ENCODE results near the gene AP1B1.

AP1B1 gene

DNA sequence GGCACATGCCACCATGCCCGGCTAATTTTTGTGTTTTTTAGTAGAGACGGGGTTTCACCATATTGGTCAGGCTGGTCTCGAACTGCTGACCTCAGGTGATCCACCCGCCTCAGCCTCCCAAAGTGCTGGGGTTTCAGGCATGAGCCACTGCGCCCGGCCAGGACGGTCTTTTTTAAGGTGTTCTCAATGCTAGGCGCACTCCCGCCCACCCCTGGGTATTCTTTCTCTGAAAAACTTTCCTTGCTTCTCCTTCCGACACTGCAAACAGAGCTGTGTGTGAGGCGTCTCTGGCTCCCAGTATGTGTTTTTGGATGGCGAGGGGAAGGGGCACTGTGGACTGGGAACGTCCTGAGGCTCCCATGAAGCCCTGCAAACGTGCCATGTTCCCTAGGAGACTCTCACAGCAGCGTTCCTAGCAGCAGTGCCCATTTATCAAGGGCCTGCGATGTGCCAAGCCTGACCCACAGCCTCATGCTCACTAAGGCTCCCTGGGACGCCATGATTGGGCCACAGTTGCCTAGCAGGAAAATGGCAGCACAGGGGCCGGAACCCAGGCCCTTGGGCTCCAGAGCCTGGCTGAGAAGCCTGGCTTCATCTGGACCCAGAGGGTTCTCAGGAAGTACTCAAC lies 70.4 kb downstream of the AP1B1 start:
- Mint-ChIP-seq H3K27ac (no peak overlapping the region), H3K4me1 (ENCODE audit: low read depth in 2 of 2) (peaks cover 13 to 18% of the 10 kb centered on the region in 2 donors), H3K4me3 (no peak overlapping the region), H3K36me3 (ENCODE audit: insufficient read depth) (peaks cover 10% of the 10 kb centered on the region), H3K27me3 (peaks cover 32 to 35% of the 10 kb centered on the region in 2 donors), H3K9me3 (no peaks in the 10 kb centered on the region)
- DNase-seq (no peak), ATAC-seq (replicated peaks) (no peak)

DNA sequence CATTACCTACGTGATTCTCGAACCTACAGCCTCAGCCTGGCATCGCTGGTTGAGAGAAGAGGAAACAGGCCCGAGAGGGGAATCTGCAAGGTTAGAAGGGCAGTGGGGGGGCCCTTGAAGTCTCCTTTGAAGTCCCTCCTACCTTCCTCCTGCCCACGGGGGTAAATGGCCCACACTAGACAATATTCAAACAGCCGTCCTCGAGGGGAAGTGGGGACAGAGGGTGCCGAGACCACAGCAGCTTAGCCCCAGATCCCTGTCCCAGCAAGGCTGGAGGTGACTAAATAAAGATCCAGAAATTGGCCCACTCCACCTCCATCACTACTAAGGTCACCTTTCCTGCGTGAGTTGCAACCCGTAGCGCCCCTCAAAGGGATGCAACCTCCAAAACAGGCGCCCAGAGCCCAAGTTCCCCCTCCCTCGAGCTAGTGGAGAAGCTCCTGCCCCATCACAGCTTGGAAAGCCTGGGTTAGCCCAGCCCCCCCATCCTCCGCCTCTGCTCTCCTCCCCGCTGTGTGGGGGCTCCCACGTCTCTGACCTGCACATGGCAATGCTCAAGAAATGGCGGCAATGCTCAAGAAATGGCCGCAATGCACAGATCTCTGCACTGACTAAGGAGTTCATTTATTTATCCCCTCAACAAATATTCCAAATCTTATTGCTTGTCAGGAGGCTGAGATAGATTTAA lies 72.1 kb downstream of the AP1B1 start:
- no peaks in the 10 kb centered on the region for H3K9me3 Mint-ChIP-seq
- H3K36me3 Mint-ChIP-seq (ENCODE audit: insufficient read depth), result peaks cover 10% of the 10 kb centered on the region
- DNase-seq (no peak), ATAC-seq (replicated peaks) (no peak)
- H3K27me3 Mint-ChIP-seq, result peaks cover 43 to 46% of the 10 kb centered on the region in 2 donors
- H3K4me1 Mint-ChIP-seq (ENCODE audit: low read depth in 2 of 2), result peaks cover 13 to 19% of the 10 kb centered on the region in 2 donors
- peak overlapping the region in 1 of 2 donors; percentile 10 for H3K27ac Mint-ChIP-seq
- peak overlapping the region; percentile 51 to 59 for H3K4me3 Mint-ChIP-seq

DNA sequence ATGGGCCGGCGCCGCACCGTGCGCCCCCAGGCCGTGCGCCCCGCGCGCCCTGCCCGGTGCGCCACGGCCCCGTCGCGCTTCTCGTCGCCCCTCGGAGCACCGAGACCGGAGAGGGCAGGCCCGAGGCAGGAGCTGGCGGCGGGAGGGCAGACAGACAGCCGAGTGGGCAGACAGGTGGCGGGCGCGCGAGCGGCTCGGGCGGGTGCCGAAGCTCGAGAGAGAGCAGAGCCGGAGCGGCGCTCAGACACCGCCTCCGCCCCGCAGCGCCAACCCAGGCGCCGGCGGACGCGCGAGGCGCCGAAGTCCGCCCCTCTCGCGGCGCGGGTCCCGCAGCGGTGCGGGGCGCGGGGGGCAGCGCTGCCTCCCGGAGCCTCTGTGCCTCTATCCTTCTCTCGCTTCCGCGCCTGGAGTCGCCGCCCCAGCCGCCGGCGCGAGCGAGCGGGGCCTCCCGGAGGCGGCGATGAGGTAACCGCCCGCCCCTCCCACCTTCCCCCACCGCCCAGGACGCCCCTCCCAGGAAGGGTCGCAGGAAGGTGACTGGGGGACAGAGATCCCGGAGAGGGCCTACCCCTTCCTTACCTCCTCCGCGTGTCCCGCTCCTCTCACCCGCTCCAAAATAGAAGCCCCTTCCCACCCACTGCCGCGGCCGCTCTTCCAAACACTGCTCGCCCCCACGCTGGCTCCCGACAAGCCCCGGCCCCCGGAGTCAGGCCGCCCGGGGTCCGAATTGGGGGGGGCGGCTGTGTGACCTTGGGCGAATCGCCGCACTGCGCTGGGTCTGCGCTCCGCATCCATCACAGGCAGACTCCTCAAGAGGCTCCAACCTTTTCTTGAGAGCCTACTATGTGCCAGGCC lies 72.9 kb downstream of the AP1B1 start, which contains the start of gene RASL10A:
RASL10A (minus strand) TSS at position 412 of the 855 bp plus-strand sequence. CDS start 451 bp downstream, outside the sequence.
- ATAC-seq (replicated peaks) (no peak), DNase-seq (no peak)
- peaks cover 43 to 46% of the 10 kb centered on the region in 2 donors for H3K27me3 Mint-ChIP-seq
- no peaks in the 10 kb centered on the region for H3K9me3 Mint-ChIP-seq
- peaks cover 13 to 22% of the 10 kb centered on the region in 2 donors for H3K4me1 Mint-ChIP-seq (ENCODE audit: low read depth in 2 of 2)
- peak within 1 kb of the TSS in 1 of 2 donors; percentile 10 for H3K27ac Mint-ChIP-seq
- peak within 1 kb of the TSS; percentile 53 to 59 for H3K4me3 Mint-ChIP-seq
- peaks cover 10% of the 10 kb centered on the region for H3K36me3 Mint-ChIP-seq (ENCODE audit: insufficient read depth)

DNA sequence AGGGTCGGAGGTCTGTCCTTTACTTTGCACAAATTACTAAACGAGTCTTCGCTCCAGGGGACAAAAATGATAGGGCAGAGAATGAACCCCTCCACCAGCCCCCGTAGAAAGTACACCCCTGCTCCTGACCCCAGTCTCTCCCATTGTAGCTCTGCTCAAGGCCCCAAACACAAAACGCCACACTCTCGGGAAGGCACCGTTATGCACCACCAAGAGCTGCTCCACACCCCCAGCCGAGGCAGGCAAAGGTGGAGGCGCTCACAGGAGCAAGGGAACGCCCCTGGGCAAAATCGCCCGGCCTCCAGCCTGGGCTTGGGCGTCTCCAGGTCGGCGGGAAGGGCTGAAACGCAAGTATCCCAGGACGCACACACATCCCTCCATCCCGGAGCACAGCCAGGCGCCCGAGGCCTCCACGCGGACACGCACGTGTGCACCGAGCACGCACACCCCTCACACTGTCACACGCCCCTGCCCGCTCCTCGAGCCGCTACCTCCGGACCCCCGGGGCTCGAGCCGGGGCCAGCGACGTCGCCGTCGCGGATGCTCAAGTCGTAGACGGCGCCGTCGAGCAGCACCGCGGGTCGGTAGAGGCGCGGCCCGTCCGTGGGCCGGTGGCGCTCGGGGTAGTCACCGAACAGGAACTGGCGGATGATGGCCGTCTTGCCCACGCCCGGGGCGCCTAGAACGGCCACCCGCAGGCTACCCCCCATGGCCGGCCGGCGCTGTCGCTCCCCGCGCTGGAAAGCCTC lies 73.7 kb downstream of the AP1B1 start:
- peaks cover 13 to 22% of the 10 kb centered on the region in 2 donors for H3K4me1 Mint-ChIP-seq (ENCODE audit: low read depth in 2 of 2)
- H3K27ac Mint-ChIP-seq, result no peak overlapping the region
- no peak for DNase-seq
- H3K27me3 Mint-ChIP-seq, result peaks cover 43 to 46% of the 10 kb centered on the region in 2 donors
- H3K9me3 Mint-ChIP-seq, result no peaks in the 10 kb centered on the region
- H3K36me3 Mint-ChIP-seq (ENCODE audit: insufficient read depth), result peaks cover 10% of the 10 kb centered on the region
- no peak for ATAC-seq (replicated peaks)
- peak overlapping the region; percentile 51 to 53 for H3K4me3 Mint-ChIP-seq

DNA sequence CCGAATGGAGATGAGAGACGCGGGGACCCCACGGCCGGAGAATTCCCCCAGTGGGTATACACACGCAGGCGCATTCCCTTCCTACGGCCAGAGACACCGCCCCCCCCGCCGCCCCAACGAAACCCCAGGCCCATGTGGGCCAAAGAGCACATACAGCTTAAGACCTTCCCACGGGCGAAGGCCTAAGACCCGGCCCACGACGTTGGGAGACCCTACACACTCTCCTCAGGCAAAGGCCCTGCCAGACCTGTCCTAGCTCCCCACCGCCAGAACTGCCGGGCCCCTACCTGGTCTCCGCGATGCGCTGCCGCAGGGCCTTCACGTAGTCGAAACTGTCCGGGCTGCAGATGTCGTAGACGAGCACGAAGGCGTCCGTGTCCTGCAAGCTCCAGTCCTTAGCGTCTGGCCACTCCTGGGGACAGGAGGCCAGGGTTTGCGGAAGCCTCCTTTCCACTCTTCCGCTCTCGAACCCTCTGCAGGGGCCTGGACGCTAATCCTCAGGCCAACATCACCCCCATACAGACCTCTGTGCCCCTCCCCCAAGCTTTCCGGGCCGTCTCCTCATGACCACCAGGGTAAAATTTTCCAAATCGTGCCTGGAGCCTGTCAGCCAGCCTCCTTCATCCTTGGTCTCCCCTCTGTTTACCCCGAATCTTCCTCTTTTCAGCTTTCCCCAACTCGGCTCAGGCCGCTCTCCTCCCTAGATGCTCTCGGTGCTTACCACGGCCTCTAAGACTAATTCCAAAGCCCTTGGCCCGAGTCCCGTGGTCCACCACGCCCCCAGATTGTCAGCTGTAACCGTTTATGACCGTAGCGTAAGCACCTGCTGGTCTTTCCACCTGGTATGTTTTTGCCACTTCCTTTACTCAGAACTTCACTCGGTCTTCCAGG lies 74.5 kb downstream of the AP1B1 start:
- Mint-ChIP-seq H3K9me3 (no peaks in the 10 kb centered on the region), H3K36me3 (ENCODE audit: insufficient read depth) (peaks cover 10% of the 10 kb centered on the region), H3K4me1 (ENCODE audit: low read depth in 2 of 2) (peaks cover 14 to 26% of the 10 kb centered on the region in 2 donors), H3K27me3 (peaks cover 43 to 46% of the 10 kb centered on the region in 2 donors), H3K4me3 (peak overlapping the region; percentile 51 to 53), H3K27ac (no peak overlapping the region)
- DNase-seq (no peak), ATAC-seq (replicated peaks) (no peak)

DNA sequence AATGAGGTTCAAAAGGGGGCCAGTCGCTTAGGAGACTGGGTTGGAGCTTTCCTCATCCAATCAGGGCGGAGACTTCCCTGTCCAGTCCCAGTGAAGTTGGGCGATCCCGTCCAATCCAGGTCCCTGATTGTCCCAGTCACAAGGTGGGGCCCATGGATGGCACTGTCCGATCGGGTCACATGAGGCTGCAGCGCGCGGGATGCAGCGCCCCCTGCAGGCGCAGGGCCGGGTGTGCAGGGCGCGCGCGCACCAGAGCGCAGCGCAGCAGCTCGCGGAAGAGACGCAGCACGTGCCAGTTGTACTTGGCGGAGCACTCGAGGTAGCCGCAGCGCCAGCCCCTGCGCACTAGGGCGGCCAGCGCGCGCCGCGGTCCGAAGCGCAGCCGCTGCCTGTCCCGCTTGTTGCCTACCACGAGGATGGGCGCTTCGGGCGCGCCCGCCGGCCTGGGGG lies 75.2 kb downstream of the AP1B1 start:
- ATAC-seq (replicated peaks) (peak; percentile 16), DNase-seq (no peak)
- no peak overlapping the region for H3K27ac Mint-ChIP-seq
- peaks cover 17 to 31% of the 10 kb centered on the region in 2 donors for H3K4me1 Mint-ChIP-seq (ENCODE audit: low read depth in 2 of 2)
- peaks cover 10% of the 10 kb centered on the region for H3K36me3 Mint-ChIP-seq (ENCODE audit: insufficient read depth)
- peak overlapping the region in 1 of 2 donors; percentile 51 for H3K4me3 Mint-ChIP-seq
- H3K9me3 Mint-ChIP-seq, result no peaks in the 10 kb centered on the region
- H3K27me3 Mint-ChIP-seq, result peaks cover 43 to 46% of the 10 kb centered on the region in 2 donors

DNA sequence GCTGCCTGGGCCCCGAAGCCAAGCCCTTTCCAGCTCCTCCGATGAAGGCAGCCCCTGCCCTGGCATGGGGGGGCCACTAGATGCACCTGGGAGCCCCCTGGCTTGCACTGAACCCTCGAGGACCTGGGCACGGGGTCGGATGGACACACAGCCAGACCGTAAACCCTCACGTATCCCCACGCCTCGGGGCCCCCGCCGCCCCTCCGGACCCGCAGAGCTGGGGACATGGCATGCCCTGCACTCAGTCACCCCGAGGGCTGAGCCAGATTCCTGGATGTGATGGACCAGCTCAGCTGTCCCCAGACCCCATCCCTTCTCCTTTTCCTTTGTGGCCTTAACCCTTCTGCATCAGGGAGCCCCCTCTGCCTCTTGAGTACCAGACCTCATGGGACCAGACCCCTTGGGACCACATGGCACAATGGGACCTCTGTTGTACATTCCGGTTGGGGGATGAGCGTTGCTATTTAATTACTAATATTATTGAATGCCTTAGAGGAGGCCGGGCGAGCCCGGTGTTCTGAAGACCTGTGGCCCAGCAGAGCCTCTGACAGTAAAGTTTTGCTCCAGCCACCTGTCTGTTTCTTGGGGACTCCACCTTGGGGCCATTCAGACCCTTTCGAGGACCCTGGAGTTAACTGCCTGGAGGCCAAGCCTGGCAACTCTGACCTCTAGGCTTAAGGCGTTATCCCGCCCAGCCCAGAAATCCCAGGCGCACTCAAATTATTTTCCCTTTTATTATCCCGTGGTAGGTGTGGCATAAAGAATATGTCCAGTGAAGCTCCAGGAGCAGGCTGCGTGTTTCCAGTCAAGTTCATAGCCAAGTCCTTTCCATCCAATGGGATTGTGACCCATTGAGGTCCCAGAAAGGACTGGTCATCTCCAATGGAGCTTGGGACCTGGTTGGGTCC lies 75.9 kb downstream of the AP1B1 start:
- no peak overlapping the region for H3K4me3 Mint-ChIP-seq
- no peak overlapping the region for H3K27ac Mint-ChIP-seq
- H3K27me3 Mint-ChIP-seq, result peaks cover 43 to 46% of the 10 kb centered on the region in 2 donors
- H3K4me1 Mint-ChIP-seq (ENCODE audit: low read depth in 2 of 2), result peaks cover 21 to 33% of the 10 kb centered on the region in 2 donors
- H3K9me3 Mint-ChIP-seq, result no peaks in the 10 kb centered on the region
- ATAC-seq (replicated peaks) (no peak), DNase-seq (no peak)
- H3K36me3 Mint-ChIP-seq (ENCODE audit: insufficient read depth), result peaks cover 10% of the 10 kb centered on the region

DNA sequence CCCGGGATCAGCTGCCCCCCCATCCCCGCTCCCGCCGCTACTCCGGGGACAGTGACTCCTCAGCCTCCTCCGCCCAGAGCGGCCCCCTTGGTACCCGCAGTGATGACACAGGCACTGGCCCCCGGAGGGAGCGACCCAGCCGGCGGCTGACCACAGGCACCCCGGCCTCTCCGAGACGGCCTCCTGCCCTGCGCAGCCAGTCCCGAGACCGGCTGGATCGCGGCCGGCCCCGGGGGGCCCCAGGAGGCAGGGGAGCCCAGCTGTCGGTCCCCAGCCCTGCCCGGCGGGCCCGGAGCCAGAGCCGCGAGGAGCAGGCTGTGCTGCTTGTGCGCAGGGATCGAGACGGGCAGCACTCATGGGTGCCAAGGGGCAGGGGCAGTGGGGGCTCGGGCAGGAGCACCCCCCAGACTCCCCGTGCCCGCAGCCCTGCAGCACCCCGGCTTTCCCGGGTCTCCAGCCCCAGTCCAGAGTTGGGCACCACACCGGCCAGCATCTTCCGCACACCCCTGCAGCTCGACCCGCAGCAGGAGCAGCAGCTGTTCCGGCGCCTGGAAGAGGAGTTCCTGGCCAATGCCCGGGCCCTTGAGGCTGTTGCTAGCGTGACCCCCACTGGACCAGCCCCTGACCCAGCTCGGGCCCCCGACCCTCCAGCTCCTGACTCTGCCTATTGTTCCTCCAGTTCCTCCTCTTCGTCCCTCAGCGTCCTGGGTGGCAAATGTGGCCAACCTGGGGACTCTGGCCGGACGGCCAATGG lies 76.7 kb downstream of the AP1B1 start:
- DNase-seq (no peak), ATAC-seq (replicated peaks) (no peak)
- H3K4me1 Mint-ChIP-seq (ENCODE audit: low read depth in 2 of 2), result peaks cover 23 to 35% of the 10 kb centered on the region in 2 donors
- peaks cover 10% of the 10 kb centered on the region for H3K36me3 Mint-ChIP-seq (ENCODE audit: insufficient read depth)
- H3K27me3 Mint-ChIP-seq, result peaks cover 36 to 39% of the 10 kb centered on the region in 2 donors
- H3K9me3 Mint-ChIP-seq, result no peaks in the 10 kb centered on the region
- no peak overlapping the region for H3K4me3 Mint-ChIP-seq
- H3K27ac Mint-ChIP-seq, result no peak overlapping the region

DNA sequence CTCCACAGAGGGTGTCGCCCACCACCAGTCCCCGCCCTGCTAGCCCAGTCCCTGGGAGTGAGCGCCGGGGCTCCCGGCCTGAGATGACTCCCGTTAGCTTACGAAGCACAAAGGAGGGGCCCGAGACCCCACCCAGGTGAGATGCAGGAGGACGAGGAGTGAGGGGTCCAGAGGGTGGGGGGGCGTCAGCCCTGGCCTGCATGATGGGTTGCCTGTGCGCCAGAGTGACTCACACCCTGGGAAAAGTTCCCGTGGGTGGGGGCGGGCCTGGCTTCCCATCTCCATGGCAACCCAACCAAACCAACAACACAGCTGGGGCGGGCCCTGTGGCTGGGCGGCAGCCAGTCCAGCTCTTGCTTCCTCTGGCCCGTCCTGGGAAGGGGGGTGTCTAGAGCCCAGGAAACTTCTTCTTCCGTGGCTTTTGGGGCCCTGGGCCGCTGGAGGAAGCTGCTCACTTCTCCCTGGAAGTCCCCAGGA lies 77.5 kb downstream of the AP1B1 start:
- DNase-seq (peak in 2 of 3 experiments; percentile 31 to 35), ATAC-seq (replicated peaks) (peak; percentile 46)
- no peak overlapping the region for H3K27ac Mint-ChIP-seq
- H3K9me3 Mint-ChIP-seq, result no peaks in the 10 kb centered on the region
- no peak overlapping the region for H3K4me3 Mint-ChIP-seq
- peaks cover 7% of the 10 kb centered on the region for H3K36me3 Mint-ChIP-seq (ENCODE audit: insufficient read depth)
- peaks cover 28 to 39% of the 10 kb centered on the region in 2 donors for H3K4me1 Mint-ChIP-seq (ENCODE audit: low read depth in 2 of 2)
- peaks cover 37 to 39% of the 10 kb centered on the region in 2 donors for H3K27me3 Mint-ChIP-seq

DNA sequence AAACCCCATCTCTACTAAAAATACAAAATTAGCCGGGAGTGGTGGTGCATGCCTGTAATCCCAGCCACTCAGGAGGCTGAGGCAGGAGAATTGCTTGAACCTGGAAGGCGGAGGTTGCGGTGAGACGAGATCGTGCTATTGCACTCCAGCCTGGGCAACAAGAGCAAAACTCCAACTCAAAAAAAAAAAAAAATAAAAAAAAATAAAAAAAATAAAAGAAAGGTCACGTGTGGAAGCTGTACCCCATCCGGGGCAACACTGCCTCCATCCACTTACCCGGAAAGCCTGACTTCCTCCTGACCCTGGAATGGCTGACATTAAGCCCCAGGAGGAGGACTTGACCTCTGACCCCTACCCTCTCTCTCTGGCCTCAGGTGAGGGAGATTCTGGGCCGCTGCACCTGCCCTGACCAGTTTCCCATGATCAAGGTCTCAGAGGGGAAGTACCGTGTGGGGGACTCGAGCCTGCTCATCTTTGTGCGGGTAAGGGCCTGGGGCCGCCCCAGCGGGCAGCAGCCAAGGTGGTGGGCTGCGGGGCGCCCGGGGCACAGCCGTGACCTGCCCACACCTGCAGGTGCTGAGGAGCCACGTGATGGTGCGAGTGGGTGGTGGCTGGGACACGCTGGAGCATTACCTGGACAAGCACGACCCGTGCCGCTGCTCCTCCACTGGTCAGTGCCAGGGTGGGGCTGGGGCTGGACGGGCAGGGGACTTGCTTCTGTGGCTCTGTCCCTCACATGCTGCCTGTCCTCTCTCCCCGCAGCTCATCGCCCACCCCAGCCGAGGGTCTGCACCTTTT lies 78.1 kb downstream of the AP1B1 start:
- Mint-ChIP-seq H3K9me3 (no peaks in the 10 kb centered on the region), H3K27ac (no peak overlapping the region), H3K4me1 (ENCODE audit: low read depth in 2 of 2) (peaks cover 28 to 42% of the 10 kb centered on the region in 2 donors), H3K36me3 (ENCODE audit: insufficient read depth) (peaks cover 7% of the 10 kb centered on the region), H3K4me3 (no peak overlapping the region), H3K27me3 (peaks cover 40 to 45% of the 10 kb centered on the region in 2 donors)
- ATAC-seq (replicated peaks) (no peak), DNase-seq (no peak)
